GM12864 (cell line): ENCODE data around the gene FAM216A.
"Not testable (repeated sequence)": the region's sequence is repeated elsewhere in the genome, so short reads cannot be mapped to it uniquely, and the experiment has no call there.

ENCODE experiments used
- DNase-seq: peaks from one replicate; pipeline ENCODE4 v3.0.0-alpha.2; 2011; ENCODE audit warnings: low read depth
- H3K4me3 ChIP-seq: 2 replicates; pipeline ENCODE4 v1.5.1; 2011; ENCODE audit warnings: mild to moderate bottlenecking, low read depth, low read length, control low read depth
- TF ChIP-seq, protein P1 (sequence below): IDR thresholded peaks from 2 replicates; pipeline ENCODE4 v1.5.1; 2011; ENCODE audit warnings: low read depth, mild to moderate bottlenecking, moderate library complexity, low read length, control low read depth, inconsistent platforms; ENCODE audit errors: missing control alignments

FAM216A gene

GRCh38 chr12:110458756-110459155 is 9.9 kb upstream of the FAM216A start:
- TF ChIP-seq, protein P1, sequence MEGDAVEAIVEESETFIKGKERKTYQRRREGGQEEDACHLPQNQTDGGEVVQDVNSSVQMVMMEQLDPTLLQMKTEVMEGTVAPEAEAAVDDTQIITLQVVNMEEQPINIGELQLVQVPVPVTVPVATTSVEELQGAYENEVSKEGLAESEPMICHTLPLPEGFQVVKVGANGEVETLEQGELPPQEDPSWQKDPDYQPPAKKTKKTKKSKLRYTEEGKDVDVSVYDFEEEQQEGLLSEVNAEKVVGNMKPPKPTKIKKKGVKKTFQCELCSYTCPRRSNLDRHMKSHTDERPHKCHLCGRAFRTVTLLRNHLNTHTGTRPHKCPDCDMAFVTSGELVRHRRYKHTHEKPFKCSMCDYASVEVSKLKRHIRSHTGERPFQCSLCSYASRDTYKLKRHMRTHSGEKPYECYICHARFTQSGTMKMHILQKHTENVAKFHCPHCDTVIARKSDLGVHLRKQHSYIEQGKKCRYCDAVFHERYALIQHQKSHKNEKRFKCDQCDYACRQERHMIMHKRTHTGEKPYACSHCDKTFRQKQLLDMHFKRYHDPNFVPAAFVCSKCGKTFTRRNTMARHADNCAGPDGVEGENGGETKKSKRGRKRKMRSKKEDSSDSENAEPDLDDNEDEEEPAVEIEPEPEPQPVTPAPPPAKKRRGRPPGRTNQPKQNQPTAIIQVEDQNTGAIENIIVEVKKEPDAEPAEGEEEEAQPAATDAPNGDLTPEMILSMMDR: no peak
- no peak for DNase-seq
- no peak overlapping the region for H3K4me3 ChIP-seq

- DNase-seq, H3K4me3 ChIP-seq: not testable (repeated sequence)
These were observed 7.5 kb upstream of the FAM216A start for GRCh38 chr12:110461189-110461588.

DNA sequence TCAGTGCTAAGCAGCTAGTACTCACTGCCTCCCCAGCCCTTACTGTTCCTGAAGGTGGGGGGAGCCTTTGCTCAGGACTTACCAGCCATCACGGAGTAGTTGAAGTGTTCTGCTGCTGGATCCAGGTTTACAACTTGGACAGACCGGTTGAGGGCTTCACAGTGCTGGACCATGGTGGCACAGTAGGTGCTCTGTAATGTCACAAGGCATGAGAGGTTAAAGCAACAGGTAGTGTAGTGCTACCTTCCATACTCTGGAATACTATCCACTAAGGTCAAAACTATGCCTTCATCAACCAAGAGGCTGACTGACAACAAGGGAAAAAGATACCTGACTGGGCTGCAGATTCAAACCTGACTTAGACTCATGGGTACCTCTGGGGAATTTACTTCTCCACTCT is 3.6 kb upstream of the FAM216A start:
- H3K4me3 ChIP-seq: no peak overlapping the region
- DNase-seq: no peak
- TF ChIP-seq, protein P1: no peak

- not testable (repeated sequence) for H3K4me3 ChIP-seq, DNase-seq
These were observed 2.9 kb upstream of the FAM216A start for GRCh38 chr12:110465765-110466164.

DNA sequence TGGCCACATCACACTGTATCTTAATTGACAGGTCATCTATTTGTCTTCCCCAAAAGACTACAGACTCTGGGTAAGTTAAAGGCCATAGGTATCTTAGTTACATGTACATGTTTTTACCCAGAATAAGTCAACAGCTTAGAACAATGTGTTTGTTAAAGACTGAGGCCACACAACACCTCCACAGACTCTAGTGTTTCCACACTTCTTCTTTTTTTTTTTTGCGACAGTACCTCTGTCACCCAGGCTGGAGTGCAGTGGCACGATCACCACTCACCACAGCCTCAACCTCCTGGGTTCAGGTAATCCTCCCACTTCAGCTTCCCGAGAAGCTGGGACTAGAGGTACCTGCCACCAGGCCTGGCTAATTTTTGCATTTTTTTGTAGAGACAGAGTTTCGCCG is 1.9 kb upstream of the FAM216A start:
- H3K4me3 ChIP-seq: peak overlapping the region; percentile 73; the same call in 1 of the 2 replicates
- TF ChIP-seq, protein P1: no peak
- no peak for DNase-seq

- peak overlapping the region; percentile 73 for H3K4me3 ChIP-seq
- DNase-seq: no peak
- TF ChIP-seq, protein P1: no peak
These were observed 815 bp upstream of the FAM216A start for GRCh38 chr12:110467847-110468213.

DNA sequence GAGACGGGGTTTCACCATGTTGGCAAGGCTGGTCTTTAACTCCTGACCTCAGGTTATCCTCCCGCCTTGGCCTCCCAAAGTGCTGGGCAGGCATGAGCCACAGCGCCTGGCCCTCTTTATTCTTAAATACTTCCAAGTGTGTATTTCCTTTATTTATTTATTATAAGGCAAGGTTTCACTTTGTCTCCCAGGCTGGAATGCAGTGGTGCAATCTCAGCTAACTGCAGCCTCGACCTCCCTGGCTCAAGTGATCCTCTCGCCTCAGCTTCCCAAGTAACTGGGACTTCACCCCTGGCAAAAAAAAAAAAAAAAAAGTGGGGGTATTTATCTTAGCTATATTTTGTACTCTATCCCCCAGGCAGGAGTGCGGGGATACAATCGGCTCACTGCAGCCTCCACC is 6.8 kb downstream of the FAM216A start:
- no peak for DNase-seq
- no peak overlapping the region for H3K4me3 ChIP-seq
- TF ChIP-seq, protein P1: no peak

GRCh38 chr12:110498984-110499706 is 30.5 kb downstream of the FAM216A start:
- H3K4me3 ChIP-seq: no peak overlapping the region
- TF ChIP-seq, protein P1: no peak
- DNase-seq: no peak
